ENCODE results near the gene SEC61A1.

DNA sequence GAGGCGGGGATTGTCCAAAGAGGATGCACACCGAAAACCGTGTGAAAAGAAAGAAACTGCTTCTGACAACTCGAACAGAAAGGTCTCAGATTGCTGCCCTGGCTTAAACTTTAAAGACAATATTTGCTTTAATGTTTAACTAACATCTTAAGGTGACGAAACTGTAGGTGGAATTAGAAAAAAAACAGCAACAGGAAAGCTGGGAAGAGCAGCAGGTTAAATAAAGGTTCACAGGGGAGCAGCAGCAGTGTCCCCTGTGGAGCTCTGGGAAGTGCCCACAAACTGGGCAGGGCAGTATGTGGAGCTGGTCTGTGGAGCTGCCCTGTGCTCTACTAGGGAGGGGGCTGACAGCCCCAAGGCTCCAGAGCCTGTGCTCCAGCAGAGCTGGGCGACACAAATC is 46.0 kb downstream of the SEC61A1 start:
- TF ChIP-seq, protein P1, sequence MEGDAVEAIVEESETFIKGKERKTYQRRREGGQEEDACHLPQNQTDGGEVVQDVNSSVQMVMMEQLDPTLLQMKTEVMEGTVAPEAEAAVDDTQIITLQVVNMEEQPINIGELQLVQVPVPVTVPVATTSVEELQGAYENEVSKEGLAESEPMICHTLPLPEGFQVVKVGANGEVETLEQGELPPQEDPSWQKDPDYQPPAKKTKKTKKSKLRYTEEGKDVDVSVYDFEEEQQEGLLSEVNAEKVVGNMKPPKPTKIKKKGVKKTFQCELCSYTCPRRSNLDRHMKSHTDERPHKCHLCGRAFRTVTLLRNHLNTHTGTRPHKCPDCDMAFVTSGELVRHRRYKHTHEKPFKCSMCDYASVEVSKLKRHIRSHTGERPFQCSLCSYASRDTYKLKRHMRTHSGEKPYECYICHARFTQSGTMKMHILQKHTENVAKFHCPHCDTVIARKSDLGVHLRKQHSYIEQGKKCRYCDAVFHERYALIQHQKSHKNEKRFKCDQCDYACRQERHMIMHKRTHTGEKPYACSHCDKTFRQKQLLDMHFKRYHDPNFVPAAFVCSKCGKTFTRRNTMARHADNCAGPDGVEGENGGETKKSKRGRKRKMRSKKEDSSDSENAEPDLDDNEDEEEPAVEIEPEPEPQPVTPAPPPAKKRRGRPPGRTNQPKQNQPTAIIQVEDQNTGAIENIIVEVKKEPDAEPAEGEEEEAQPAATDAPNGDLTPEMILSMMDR (IDR thresholded peaks at IDR 0.05; ENCODE audit: low read depth, low read length, missing input control) = no peak
- TF ChIP-seq MAX (IDR thresholded peaks at IDR 0.05) = peak; percentile 52
- no peak for TF ChIP-seq REST (IDR thresholded peaks at IDR 0.05)
- peak; percentile 22 for TF ChIP-seq SP1 (IDR thresholded peaks at IDR 0.05)
